HepG2 (cell line): Measurements from ENCODE around the gene RASSF4. TPM values are rescaled to one million over a fixed set of nuclear protein-coding genes. Genes with fewer than 3 reads are reported as not detected.

Source experiments
- AHR ChIP-seq: IDR thresholded peaks from 2 replicates; pipeline ENCODE4 v1.6.1; 2018; ENCODE audit warnings: missing genetic modification reagents, missing compliant biosample characterization
- CREM ChIP-seq, 2 experiments: sonication (generic) in 1 of 2; formaldehyde crosslinking in 1 of 2; IDR thresholded peaks; 2 replicates each; pipeline versions ENCODE4 v1.4.0 to v1.6.1; 2016 to 2020; ENCODE audit warnings: antibody characterized with exemption in 1 of 2, mild to moderate bottlenecking in 1 of 2, missing genetic modification reagents in 1 of 2
- ELF3 ChIP-seq: IDR thresholded peaks from 2 replicates; pipeline ENCODE4 v1.6.1; 2016; ENCODE audit warnings: missing genetic modification reagents, missing compliant biosample characterization
- FOXA3 ChIP-seq: IDR thresholded peaks from 2 replicates; pipeline ENCODE4 v1.6.1; 2016; ENCODE audit warnings: missing genetic modification reagents, missing compliant biosample characterization
- GABPB1 ChIP-seq: IDR thresholded peaks from 2 replicates; pipeline ENCODE4 v1.6.1; 2016; ENCODE audit warnings: mild to moderate bottlenecking, missing genetic modification reagents, moderate library complexity, missing compliant biosample characterization
- GTF2F1 ChIP-seq: fragments of 150-350 bp; IDR thresholded peaks from 2 replicates; pipeline ENCODE4 v1.6.1; 2014; ENCODE audit warnings: low read length
- NPAS2 ChIP-seq: sonication (generic); formaldehyde crosslinking; IDR thresholded peaks from 2 replicates; pipeline ENCODE4 v1.8.0; 2022; ENCODE audit warnings: mild to moderate bottlenecking, missing genetic modification reagents, borderline replicate concordance
- RAD21 ChIP-seq: fragments of 450-650 bp; formaldehyde crosslinking; IDR thresholded peaks from 2 replicates; pipeline ENCODE4 v1.5.0; 2020; ENCODE audit warnings: mild to moderate bottlenecking
- SOX6 ChIP-seq, 2 experiments: fragments of 450-650 bp in 1 of 2; sonication (generic) in 1 of 2; formaldehyde crosslinking in 1 of 2; IDR thresholded peaks; 2 replicates each; pipeline versions ENCODE4 v1.4.0 to v1.6.1; 2017 to 2020; ENCODE audit warnings: antibody characterized with exemption in 1 of 2, mild to moderate bottlenecking in 1 of 2, missing genetic modification reagents in 1 of 2
- YY1 ChIP-seq: IDR thresholded peaks from 2 replicates; pipeline ENCODE4 v1.6.1; 2011; ENCODE audit warnings: low read length, low read depth, moderate library complexity, mild to moderate bottlenecking; ENCODE audit not compliant: insufficient read depth, insufficient replicate concordance
- ZNF274 ChIP-seq: sonication (generic); formaldehyde crosslinking; IDR thresholded peaks from 2 replicates; pipeline ENCODE4 v1.5.1; 2020; ENCODE audit warnings: mild to moderate bottlenecking, missing genetic modification reagents
- ZNF296 ChIP-seq: sonication (generic); formaldehyde crosslinking; conservative IDR thresholded peaks from 2 replicates; pipeline ENCODE4 v1.5.0; 2020; ENCODE audit warnings: mild to moderate bottlenecking, missing genetic modification reagents
- ZNF30 ChIP-seq: sonication (generic); formaldehyde crosslinking; IDR thresholded peaks from 2 replicates; pipeline ENCODE4 v1.5.0; 2020; ENCODE audit warnings: mild to moderate bottlenecking, missing genetic modification reagents
- ZNF33A ChIP-seq: sonication (generic); formaldehyde crosslinking; IDR thresholded peaks from 2 replicates; pipeline ENCODE4 v1.5.1; 2020; ENCODE audit warnings: missing genetic modification reagents, mild to moderate bottlenecking, moderate library complexity, borderline replicate concordance
- ZNF841 ChIP-seq: sonication (generic); formaldehyde crosslinking; IDR thresholded peaks from 2 replicates; pipeline ENCODE4 v1.8.1; 2023; ENCODE audit warnings: missing genetic modification reagents, borderline replicate concordance
- polyA plus RNA-seq, 8 experiments: library from polyadenylated mRNA; depleted of rRNA in 3 of 8; stranded (reverse) in 7 of 8; unstranded in 1 of 8; fragments of >200 nt; fragmentation: Illumina TruSeq in 4 of 8; extraction: Trizol in 4 of 8; gene quantifications; 2 replicates each; pipeline versions ENCODE4 v1.2.1 to v1.2.3, GENCODE V29; 2011 to 2016; ENCODE audit warnings: low read depth in 4 of 8, missing spikeins in 1 of 8, mixed read lengths in 1 of 8; ENCODE audit not compliant: insufficient read depth in 1 of 8
- total RNA-seq, 5 experiments: library from RNA; depleted of rRNA; stranded (reverse); fragments of >200 nt; fragmentation: Illumina TruSeq; extraction: Trizol; gene quantifications; 2 replicates each; pipeline ENCODE4 v1.2.3, GENCODE V29; 2016; ENCODE audit warnings: low read depth in 1 of 5
- TF ChIP-seq, protein P1 (sequence below): sonication (generic); formaldehyde crosslinking; IDR thresholded peaks from 2 replicates; pipeline ENCODE4 v1.8.0; 2022; ENCODE audit warnings: missing genetic modification reagents, mild to moderate bottlenecking, moderate library complexity, borderline replicate concordance
- TF ChIP-seq, protein P2 (sequence below): IDR thresholded peaks from 2 replicates; pipeline ENCODE4 v1.6.1; 2012; ENCODE audit warnings: inconsistent platforms
- TF ChIP-seq, protein P3 (sequence below): sonication (generic); formaldehyde crosslinking; IDR thresholded peaks from 2 replicates; pipeline ENCODE4 v1.8.0; 2022; ENCODE audit warnings: missing genetic modification reagents, low read depth, mild to moderate bottlenecking, borderline replicate concordance
- TF ChIP-seq, protein P4 (sequence below): sonication (generic); formaldehyde crosslinking; IDR thresholded peaks from 2 replicates; pipeline ENCODE4 v1.4.0; 2020; ENCODE audit warnings: missing genetic modification reagents
- TF ChIP-seq, protein P5 (sequence below): sonication (generic); formaldehyde crosslinking; IDR thresholded peaks from 2 replicates; pipeline ENCODE4 v1.8.1; 2023; ENCODE audit warnings: missing genetic modification reagents, inconsistent platforms, borderline replicate concordance
- TF ChIP-seq, protein P6 (sequence below), 2 experiments: sonication (generic) in 1 of 2; formaldehyde crosslinking in 1 of 2; IDR thresholded peaks; 2 replicates each; pipeline versions ENCODE4 v1.4.0 to v1.6.1; 2018 to 2020; ENCODE audit warnings: missing genetic modification reagents in 2 of 2, borderline replicate concordance in 1 of 2, low read depth in 1 of 2, mild to moderate bottlenecking in 1 of 2, missing biosample characterization in 1 of 2

Gene RASSF4
- total and polyA plus RNA-seq, 2 of the 13 experiments (the other 11 are each of a cell fraction or from before 2014, with no cell fraction given): 34.0 to 51.7 TPM

DNA sequence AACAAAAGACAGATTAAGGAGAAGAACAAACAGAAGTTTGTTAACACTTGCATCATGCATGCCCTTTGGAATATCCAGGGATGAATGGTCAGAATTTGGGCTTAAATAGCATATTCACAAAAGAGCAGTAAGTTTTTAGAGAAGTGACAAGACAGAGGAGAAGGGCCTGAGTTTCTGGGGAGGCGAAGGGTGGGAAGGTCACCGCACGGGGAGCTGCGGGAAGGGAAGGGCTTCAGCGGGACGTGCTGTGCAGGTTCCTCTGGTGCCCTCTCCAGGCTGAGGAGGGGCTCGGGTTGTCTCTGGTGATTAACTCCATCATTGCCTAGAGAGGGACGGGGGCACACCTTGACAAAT lies 30.7 kb downstream of the RASSF4 start (continued):
- TF ChIP-seq, protein P1, sequence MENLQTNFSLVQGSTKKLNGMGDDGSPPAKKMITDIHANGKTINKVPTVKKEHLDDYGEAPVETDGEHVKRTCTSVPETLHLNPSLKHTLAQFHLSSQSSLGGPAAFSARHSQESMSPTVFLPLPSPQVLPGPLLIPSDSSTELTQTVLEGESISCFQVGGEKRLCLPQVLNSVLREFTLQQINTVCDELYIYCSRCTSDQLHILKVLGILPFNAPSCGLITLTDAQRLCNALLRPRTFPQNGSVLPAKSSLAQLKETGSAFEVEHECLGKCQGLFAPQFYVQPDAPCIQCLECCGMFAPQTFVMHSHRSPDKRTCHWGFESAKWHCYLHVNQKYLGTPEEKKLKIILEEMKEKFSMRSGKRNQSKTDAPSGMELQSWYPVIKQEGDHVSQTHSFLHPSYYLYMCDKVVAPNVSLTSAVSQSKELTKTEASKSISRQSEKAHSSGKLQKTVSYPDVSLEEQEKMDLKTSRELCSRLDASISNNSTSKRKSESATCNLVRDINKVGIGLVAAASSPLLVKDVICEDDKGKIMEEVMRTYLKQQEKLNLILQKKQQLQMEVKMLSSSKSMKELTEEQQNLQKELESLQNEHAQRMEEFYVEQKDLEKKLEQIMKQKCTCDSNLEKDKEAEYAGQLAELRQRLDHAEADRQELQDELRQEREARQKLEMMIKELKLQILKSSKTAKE: no peak
- 0 out of 2 replicates have a peak, but pooled peaks have one; percentile 18 for TF ChIP-seq GABPB1 (CRISPR knock-in tag)
- no peak for TF ChIP-seq ZNF296
- peak; percentile 56 for TF ChIP-seq FOXA3 (CRISPR knock-in tag)
- peak; percentile 22 for TF ChIP-seq YY1
- no peak for TF ChIP-seq SOX6 (IDR thresholded peaks at IDR 0.05)
- TF ChIP-seq SOX6 (CRISPR knock-in tag; IDR thresholded peaks at IDR 0.05): peak; percentile 88; the same call in 1 of the 2 replicates
- TF ChIP-seq AHR (CRISPR knock-in tag): no peak
- peak; percentile 58; the same call in 1 of the 2 replicates for TF ChIP-seq CREM (IDR thresholded peaks at IDR 0.05)
- TF ChIP-seq CREM (CRISPR knock-in tag; IDR thresholded peaks at IDR 0.05): no peak
- TF ChIP-seq, protein P2, sequence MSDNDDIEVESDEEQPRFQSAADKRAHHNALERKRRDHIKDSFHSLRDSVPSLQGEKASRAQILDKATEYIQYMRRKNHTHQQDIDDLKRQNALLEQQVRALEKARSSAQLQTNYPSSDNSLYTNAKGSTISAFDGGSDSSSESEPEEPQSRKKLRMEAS: peak; percentile 40; the same call in 1 of the 2 replicates
- no peak for TF ChIP-seq GTF2F1
- TF ChIP-seq NPAS2: no peak
- TF ChIP-seq ZNF841 (CRISPR knock-in tag): no peak
- TF ChIP-seq, protein P3, sequence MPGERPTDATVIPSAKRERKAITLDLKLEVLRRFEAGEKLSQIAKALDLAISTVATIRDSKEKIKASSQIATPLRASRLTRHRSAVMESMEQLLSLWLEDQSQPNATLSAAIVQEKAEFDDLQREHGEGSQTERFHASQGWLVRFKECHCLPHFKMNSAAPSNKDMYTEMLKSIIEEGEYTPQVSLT: no peak
- TF ChIP-seq, protein P4, sequence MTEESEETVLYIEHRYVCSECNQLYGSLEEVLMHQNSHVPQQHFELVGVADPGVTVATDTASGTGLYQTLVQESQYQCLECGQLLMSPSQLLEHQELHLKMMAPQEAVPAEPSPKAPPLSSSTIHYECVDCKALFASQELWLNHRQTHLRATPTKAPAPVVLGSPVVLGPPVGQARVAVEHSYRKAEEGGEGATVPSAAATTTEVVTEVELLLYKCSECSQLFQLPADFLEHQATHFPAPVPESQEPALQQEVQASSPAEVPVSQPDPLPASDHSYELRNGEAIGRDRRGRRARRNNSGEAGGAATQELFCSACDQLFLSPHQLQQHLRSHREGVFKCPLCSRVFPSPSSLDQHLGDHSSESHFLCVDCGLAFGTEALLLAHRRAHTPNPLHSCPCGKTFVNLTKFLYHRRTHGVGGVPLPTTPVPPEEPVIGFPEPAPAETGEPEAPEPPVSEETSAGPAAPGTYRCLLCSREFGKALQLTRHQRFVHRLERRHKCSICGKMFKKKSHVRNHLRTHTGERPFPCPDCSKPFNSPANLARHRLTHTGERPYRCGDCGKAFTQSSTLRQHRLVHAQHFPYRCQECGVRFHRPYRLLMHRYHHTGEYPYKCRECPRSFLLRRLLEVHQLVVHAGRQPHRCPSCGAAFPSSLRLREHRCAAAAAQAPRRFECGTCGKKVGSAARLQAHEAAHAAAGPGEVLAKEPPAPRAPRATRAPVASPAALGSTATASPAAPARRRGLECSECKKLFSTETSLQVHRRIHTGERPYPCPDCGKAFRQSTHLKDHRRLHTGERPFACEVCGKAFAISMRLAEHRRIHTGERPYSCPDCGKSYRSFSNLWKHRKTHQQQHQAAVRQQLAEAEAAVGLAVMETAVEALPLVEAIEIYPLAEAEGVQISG: 0 out of 2 replicates have a peak, but pooled peaks have one; percentile 28
- no peak for TF ChIP-seq ZNF274 (CRISPR knock-in tag)
- TF ChIP-seq ELF3: 0 out of 2 replicates have a peak, but pooled peaks have one; percentile 28
- no peak for TF ChIP-seq ZNF30 (CRISPR knock-in tag)
- TF ChIP-seq, protein P5, sequence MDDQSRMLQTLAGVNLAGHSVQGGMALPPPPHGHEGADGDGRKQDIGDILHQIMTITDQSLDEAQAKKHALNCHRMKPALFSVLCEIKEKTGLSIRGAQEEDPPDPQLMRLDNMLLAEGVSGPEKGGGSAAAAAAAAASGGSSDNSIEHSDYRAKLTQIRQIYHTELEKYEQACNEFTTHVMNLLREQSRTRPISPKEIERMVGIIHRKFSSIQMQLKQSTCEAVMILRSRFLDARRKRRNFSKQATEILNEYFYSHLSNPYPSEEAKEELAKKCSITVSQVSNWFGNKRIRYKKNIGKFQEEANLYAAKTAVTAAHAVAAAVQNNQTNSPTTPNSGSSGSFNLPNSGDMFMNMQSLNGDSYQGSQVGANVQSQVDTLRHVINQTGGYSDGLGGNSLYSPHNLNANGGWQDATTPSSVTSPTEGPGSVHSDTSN (CRISPR knock-in tag): no peak
- peak; percentile 81 for TF ChIP-seq RAD21 (CRISPR knock-in tag)
- TF ChIP-seq ZNF33A: no peak; the same call in 1 of the 2 replicates
- TF ChIP-seq, protein P6, sequence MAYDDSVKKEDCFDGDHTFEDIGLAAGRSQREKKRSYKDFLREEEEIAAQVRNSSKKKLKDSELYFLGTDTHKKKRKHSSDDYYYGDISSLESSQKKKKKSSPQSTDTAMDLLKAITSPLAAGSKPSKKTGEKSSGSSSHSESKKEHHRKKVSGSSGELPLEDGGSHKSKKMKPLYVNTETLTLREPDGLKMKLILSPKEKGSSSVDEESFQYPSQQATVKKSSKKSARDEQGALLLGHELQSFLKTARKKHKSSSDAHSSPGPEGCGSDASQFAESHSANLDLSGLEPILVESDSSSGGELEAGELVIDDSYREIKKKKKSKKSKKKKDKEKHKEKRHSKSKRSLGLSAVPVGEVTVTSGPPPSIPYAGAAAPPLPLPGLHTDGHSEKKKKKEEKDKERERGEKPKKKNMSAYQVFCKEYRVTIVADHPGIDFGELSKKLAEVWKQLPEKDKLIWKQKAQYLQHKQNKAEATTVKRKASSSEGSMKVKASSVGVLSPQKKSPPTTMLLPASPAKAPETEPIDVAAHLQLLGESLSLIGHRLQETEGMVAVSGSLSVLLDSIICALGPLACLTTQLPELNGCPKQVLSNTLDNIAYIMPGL (CRISPR knock-in tag; IDR thresholded peaks at IDR 0.05; ENCODE audit: borderline replicate concordance in 1 of 2, low read depth in 1 of 2): 0 out of 4 replicates have a peak, but pooled peaks of 1 of the 2 experiments have one; percentile 56
